NCI-H2196 (cell line): Measurements from ENCODE around the gene ZNF878.

ENCODE experiments used
- DNase-seq: peaks from one replicate; lab custom pipeline; 2025; ENCODE audit not compliant: unreplicated experiment; lab: John Stamatoyannopoulos, UW

The ZNF878 gene

GRCh38 chr19:12035220-12036172 lies 17.3 kb downstream of the ZNF878 start, which contains the start of gene ZNF433:
Gene ZNF433, minus strand, starts transcription at chr19:12035679. Its CDS starts 140 bp downstream, at chr19:12035539.
- peak; percentile 96 for DNase-seq

GRCh38 chr19:12034620-12035019 lies 18.1 kb downstream of the ZNF878 start:
- DNase-seq: no peak

DNA sequence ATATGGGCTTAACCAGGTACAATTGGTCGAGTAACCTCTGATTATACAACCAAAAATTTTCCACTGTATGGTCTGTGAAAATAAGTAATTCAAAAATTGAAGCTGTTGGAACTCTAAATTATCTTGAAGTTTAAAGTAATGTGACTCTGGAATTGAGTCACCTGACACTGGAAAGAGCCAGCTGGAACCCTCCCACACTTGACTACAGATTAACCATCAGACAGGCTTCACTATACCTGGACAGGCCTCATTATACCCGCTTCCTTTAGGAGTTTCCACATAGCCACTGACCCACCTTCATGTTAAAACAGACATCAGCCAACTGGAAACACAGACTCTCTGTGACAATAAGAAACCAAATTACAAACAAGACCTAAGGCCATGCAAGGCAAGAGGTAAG lies 18.6 kb downstream of the ZNF878 start:
- no peak for DNase-seq

DNA sequence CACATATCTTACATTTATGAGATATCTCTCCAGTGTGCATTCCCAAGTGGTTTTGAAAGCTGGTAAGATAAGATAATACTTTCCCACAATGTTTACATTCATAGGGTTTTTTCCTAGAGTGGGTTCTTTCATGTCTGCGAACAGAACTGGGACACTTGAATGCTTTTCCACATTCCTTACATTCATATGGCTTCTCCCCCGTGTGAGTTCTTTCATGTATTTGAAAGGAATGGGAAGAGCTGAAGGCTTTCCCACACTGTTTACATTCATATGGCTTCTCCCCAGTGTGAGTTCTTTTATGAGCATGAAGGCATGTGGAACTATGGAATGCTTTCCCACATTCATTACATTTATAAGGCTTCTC lies 37.0 kb downstream of the ZNF878 start:
- DNase-seq: no peak

GRCh38 chr19:12015015-12015752 lies 37.6 kb downstream of the ZNF878 start:
- DNase-seq: no peak

DNA sequence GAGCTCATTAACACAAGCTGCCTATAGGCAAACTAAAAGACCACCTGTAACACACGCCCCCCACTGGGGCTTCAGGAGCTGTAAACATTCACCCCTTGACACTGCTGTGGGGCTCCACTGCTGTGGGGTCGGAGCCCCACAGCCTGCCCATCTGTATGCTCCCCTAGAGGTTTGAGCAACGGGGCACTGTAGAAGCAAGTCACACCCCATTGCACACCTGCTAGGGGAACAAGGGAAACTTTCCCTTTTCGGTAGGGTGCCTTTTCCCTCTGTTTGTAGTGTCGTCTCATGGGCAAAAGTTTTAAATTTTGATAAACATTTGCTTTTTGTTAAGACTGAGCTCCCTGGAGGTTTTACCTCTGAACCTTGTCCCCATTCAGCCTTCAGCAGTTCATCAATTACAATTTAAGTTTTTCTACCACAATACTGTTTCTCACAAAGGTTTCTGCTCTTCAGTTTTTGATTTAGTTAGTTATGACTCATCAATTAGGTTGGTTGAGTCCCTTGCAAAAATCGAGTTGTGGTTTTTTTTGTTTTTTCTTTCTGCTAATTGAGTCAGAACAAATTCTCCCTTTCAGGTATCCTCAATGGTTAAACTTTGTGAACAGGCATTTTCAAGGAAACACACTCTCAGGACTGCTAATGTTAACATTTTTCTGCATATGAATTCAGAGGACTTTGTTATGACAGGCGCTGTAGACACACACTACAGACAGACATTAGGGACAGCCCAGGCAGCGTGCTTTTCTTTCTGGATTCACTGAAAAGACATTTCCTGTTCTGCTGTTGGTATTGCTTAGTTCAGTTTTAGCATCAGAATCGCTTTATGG lies 52.4 kb downstream of the ZNF878 start:
- DNase-seq: no peak

DNA sequence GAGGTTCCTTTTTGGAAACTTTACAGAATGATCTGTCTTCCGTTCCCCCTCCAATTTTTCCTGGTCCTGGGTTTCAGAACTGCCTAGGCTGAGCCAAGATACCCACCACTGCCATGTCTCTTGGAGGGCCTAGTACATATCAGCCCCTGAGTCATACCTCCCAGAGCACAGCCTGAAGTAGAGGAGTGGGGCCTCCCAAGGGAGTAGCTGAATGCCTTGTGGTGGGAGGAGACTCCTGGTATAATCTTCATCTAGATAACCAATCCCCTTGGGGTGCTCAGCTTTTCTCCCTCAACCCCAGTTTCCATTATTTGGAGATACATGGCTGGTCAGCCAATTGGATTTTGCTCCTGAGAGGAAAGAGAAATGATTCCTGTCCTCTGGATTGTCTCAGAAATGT lies 57.6 kb downstream of the ZNF878 start:
- DNase-seq: no peak
